ENCODE data around the gene ERBIN.
"Not testable (repeated sequence)": the region's sequence is repeated elsewhere in the genome, so short reads cannot be mapped to it uniquely, and the experiment has no call there.

Gene ERBIN

GRCh38 chr5:65923339-65923738, 3.0 kb upstream of the ERBIN start:
- DNase-seq: no peak

- peak; percentile 67 for DNase-seq
These were observed 1.9 kb upstream of the ERBIN start for GRCh38 chr5:65924366-65925043.

DNA sequence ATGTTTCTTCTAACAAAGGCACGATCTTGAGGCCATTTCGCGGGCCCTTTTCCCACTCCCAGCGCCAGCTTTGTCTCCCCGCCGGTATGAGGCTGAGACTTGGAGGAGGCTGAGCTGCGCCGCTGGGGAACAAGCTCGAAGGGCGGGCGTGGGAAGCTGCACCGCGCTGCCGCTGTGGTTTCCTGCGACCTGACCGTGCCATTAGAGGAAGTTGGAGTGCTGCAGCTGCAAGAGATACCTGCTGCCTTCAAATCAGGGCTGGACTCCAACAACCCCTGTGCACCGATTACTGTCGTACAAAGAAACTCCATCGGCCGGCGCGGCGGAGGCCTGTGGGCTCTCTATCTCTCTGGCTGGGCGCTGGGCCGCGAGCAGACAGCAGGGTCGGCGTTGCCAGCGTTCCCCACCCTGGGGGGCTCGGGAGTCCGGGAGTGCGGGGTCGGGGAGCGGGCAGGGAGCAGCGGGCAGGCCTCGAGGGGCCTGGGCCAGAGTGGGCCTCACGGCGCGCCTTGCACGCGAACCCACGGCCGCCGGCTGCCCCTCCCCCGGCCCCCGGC, 1.3 kb upstream of the ERBIN start:
- peak; percentile 94 for DNase-seq

GRCh38 chr5:65925601-65926275, 637 bp upstream of the ERBIN start:
- peak; percentile 94 for DNase-seq

- peak; percentile 53 for DNase-seq
These were observed 518 bp downstream of the ERBIN start for GRCh38 chr5:65926893-65927292.

GRCh38 chr5:65927503-65928321, 1.3 kb downstream of the ERBIN start:
- peak; percentile 84 for DNase-seq

- DNase-seq: no peak
These were observed 2.0 kb downstream of the ERBIN start for GRCh38 chr5:65928322-65928752.

- DNase-seq: no peak
These were observed 2.5 kb downstream of the ERBIN start for GRCh38 chr5:65928860-65929259.

- no peak for DNase-seq
These were observed 6.3 kb downstream of the ERBIN start for GRCh38 chr5:65932676-65933075.

DNA sequence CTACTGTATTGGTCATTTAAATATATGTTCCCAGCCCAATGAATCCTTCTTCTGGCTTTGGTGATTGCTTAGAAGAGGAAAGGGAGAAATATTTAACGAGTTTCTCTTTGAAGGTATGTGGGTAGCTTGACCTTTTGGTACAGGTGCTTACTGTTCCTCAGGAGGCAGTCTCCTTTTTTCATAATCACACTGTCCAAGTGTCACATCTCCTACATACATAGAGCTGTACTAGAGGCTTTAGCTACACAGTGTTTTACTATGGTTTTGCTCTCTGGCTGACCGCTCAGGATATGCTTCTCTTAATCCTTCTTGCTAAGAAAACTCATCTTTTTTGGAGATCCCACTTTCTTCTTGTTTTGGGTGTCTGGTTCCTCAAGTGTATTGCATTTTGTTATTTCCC, 6.9 kb downstream of the ERBIN start:
- DNase-seq: no peak

DNA sequence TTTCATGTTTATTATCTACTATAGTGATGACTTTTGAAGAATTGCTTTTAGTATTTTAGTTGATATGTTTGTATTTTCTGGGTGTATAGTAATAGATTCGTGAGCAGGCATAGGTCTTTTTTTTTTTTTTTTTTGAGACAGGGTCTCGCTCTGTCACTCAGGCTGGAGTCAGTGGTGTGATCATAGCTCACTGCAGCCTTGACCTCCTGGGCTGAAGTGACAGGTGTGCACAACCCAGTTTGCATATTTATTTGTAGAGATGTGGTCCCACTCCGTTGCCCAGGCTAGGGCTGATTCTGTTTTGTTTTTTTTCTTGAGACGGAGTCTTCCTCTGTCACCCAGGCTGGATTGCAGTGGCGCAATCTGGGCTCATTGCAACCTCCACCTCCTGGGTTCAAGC, 11.9 kb downstream of the ERBIN start:
- no peak for DNase-seq

- DNase-seq: no peak
These were observed 17.4 kb downstream of the ERBIN start for GRCh38 chr5:65943771-65944170.

GRCh38 chr5:65946198-65946745, 19.9 kb downstream of the ERBIN start:
- no peak for DNase-seq

GRCh38 chr5:65948115-65948747, 21.9 kb downstream of the ERBIN start:
- DNase-seq: no peak

- DNase-seq: no peak
These were observed 25.0 kb downstream of the ERBIN start for GRCh38 chr5:65951330-65951729.

DNA sequence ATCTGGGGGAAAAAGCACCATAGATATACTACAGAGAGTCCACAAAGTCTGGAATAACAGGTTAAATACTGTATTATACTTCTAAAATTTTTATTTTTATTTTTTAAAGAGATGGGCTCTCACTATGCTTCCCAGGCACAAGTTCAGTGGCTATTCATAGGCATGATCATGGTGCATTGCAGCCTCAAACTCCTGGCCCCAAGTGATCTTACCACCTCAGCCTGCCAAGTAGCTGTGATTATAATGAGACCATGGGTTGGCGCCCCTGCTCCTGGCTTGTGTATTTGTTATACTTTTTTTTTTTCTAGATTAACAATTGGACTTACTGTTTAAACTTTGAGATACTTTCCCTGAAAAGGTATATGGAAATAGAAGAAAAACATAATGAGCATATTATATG, 25.9 kb downstream of the ERBIN start:
- no peak for DNase-seq

- no peak for DNase-seq
These were observed 27.8 kb downstream of the ERBIN start for GRCh38 chr5:65954200-65954599.

GRCh38 chr5:65955746-65956145, 29.4 kb downstream of the ERBIN start:
- DNase-seq: no peak

GRCh38 chr5:65957703-65958102, 31.3 kb downstream of the ERBIN start:
- not testable (repeated sequence) for DNase-seq

DNA sequence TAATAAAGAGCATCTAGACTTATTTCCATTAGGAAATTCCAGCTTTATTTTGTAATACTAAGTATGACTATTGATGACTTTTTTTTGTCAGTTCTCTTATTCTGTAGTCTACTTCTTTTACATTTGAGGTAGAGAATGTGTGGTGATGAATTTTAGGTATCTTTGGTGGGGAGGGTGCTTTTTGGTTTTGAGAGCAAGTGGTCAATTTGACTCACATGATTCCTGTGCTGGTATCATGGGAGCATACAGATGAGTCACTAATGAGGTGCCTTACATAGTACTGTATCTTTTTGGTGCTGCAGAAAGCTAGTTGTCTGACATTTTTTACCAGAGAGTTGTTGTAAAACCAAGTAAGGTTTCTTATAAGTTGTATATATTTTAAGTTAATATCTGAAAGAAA, 35.3 kb downstream of the ERBIN start:
- DNase-seq: peak; percentile 42

DNA sequence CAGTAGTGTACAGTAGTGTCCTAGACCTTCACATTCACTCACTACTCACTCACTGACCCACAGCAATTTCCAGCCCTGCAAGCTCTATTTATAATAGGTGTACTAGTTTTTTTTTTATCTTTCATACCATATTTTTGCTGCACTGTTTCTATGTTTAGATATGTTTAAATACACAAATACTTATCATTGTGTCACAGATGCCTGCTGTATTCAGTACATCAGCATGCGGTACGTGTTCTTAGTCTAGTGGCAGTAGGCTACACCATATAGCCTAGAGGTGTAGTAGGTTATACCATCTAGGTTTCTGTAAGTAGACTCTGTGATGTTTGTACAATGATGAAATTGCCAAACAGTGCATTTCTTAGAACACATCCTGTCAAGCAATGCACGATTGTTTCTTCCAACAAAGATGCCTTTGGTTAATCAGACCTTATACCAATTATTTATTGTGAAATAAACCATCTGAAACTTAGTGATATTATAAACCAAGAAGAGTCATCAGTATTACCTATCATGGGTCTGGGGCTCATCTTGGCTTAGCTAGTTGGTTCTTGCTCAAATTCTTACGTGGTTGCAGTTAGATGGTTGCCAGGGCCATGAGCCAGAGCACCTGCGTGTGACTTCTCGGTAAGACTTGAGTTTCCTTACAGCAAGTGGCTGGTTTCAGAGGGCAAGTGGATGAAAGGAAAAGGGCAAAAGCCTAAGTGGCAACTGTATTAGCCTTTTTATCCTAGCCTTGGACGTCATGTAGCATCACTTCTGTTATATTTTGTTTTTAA, 41.1 kb downstream of the ERBIN start:
- peak; percentile 85 for DNase-seq
